Stomach (tissue), 9 donors: ENCODE results near the gene KCNN2. TPM values are rescaled to one million over a fixed set of nuclear protein-coding genes. Genes with fewer than 3 reads are reported as not detected.

ENCODE experiments used
- DNase-seq, 2 donors: peaks; one replicate each; pipeline versions ENCODE4 v3.0.0 to v3.0.0-alpha.2; 2013 to 2019
- H3K27ac ChIP-seq, 5 donors: fragments of 200-600 bp in 4 of 5; sonication (generic) in 4 of 5; one replicate each; pipeline ENCODE4 v1.5.1; 2013 to 2019; ENCODE audit warnings: mild to moderate bottlenecking in 1 of 5, moderate library complexity in 1 of 5
- H3K27me3 ChIP-seq, 3 donors: fragments of 200-600 bp; sonication (generic); one replicate each; pipeline ENCODE4 v1.5.1; 2017 to 2019; ENCODE audit warnings: mixed run types in 1 of 3
- H3K36me3 ChIP-seq, 4 donors: fragments of 200-600 bp; sonication (generic); 1 replicate in 3 of 4; 2 replicates in 1 of 4; pipeline ENCODE4 v1.5.1; 2016 to 2019
- H3K4me1 ChIP-seq, 4 donors: fragments of 200-600 bp; sonication (generic); one replicate each; pipeline ENCODE4 v1.5.1; 2016 to 2019
- H3K4me3 ChIP-seq, 4 donors: fragments of 200-600 bp; sonication (generic) in 3 of 4; one replicate each; pipeline ENCODE4 v1.5.1; 2016 to 2019; ENCODE audit warnings: mild to moderate bottlenecking in 1 of 4
- H3K9me3 ChIP-seq, 4 donors: fragments of 200-600 bp; sonication (generic); one replicate each; pipeline ENCODE4 v1.5.1; 2016 to 2019
- CTCF ChIP-seq, 7 experiments: fragments of 450-650 bp in 4 of 7; fragments of 200-600 bp in 3 of 7; sonication (generic) in 3 of 7; IDR thresholded peaks; one replicate each; pipeline ENCODE4 v1.5.1; 2016 to 2019; ENCODE audit warnings: antibody characterized with exemption in 7 of 7, control low read depth in 2 of 7, mild to moderate bottlenecking in 1 of 7
- EP300 ChIP-seq: sonication (generic); formaldehyde crosslinking; IDR thresholded peaks from one replicate; pipeline ENCODE4 v1.6.1; 2017; ENCODE audit warnings: antibody characterized with exemption
- POLR2A ChIP-seq, 4 donors: fragments of 450-650 bp; IDR thresholded peaks; one replicate each; pipeline ENCODE4 v1.6.1; 2016; ENCODE audit warnings: antibody characterized with exemption in 4 of 4, control low read depth in 2 of 4, mild to moderate bottlenecking in 1 of 4, moderate library complexity in 1 of 4
- POLR2AphosphoS5 ChIP-seq, 3 donors: sonication (generic); formaldehyde crosslinking; IDR thresholded peaks; one replicate each; pipeline ENCODE4 v1.6.1; 2016; ENCODE audit warnings: antibody characterized with exemption in 3 of 3
- WGBS, 5 donors: extraction: QIAGEN DNeasy Blood & Tissue Kit in 3 of 5; methylation state at CpG; one replicate each; pipeline versions ENCODE4 v1.1.5 to v1.1.7; 2013 to 2018; 5-methylcytosine and 5-hydroxymethylcytosine counted together
- intact Hi-C: fragments of 100-400 bp; cut with DNase I; formaldehyde crosslinking; loops from one replicate; pipeline ENCODE4 v1.15.1; 2023; ENCODE audit warnings: low total_unique reads
- polyA plus RNA-seq, 3 donors: library from polyadenylated mRNA; stranded (reverse); fragments of 200-250 nt; gene quantifications; one replicate each; pipeline ENCODE4 v1.2.3, GENCODE V29; 2013
- total RNA-seq, 5 donors: library from RNA; depleted of rRNA; stranded (reverse); fragments of >200 nt; gene quantifications; one replicate each; pipeline versions ENCODE4 v1.1.0 to v1.2.3, GENCODE V29; 2014 to 2016
- donor health status: healthy with polysubstance abuse.
- donor health status: Bipolar disorder and iron deficiency.
- donor health status: healthy.

Gene KCNN2
- total and polyA plus RNA-seq, 8 donors: 0.28 to 9.4 (median 0.90) TPM; not detected in 2

DNA sequence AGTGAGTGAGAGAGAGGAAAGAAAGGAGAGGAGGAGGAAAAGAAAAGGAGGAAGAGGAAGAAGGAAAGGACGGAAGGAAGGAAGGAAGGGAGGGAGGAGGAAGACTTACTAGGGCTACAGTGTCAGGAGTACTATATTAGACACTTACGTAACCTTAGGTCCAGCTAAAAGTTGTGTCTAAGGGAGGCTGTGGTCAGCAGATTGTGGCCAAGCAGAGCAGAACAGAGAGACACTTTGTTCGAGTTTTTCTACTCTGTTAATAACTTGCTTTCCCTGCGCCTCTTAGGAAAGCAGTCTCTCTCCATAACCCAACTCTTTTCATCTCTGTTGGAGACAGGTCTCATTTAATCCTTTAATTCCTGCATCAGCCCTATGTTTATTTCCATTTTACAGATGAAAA, 138.9 kb downstream of the KCNN2 start:
- H3K4me1 ChIP-seq: no peaks in the 10 kb centered on the region
- H3K36me3 ChIP-seq: peaks cover 0 to 4% (median 0%) of the 10 kb centered on the region in 4 donors
- no peaks in the 10 kb centered on the region for H3K9me3 ChIP-seq
- intact Hi-C loops: no loop called here
- no peak overlapping the region for H3K4me3 ChIP-seq
- TF ChIP-seq POLR2A (IDR thresholded peaks at IDR 0.05) (no peak), POLR2AphosphoS5 (IDR thresholded peaks at IDR 0.05) (no peak), EP300 (no peak), CTCF (IDR thresholded peaks at IDR 0.05) (no peak)
- WGBS, 5 donors: 79 to 86% (median 82%) methylated on average over 4 of the region's 4 CpGs
- H3K27ac ChIP-seq: no peak overlapping the region
- no peaks in the 10 kb centered on the region for H3K27me3 ChIP-seq
- DNase-seq: no peak

DNA sequence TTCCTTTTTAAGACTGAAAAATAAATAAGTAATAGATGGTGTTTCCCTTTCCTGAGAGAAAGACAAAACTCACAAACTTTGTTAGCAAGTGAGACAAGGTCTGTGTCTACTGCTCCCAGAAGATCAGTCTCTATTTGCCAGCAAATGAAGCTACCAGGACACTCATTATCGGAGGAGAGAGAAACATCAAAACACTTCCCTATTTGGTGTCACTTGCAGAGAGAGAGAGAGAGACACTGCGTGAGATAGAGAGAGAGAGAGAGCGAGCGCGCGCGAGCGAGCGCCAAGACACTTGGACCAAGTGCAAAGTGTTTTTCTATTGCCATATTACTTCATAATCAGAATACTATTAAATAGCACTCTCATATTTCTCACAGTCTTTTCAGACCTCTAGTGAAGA, 142.7 kb downstream of the KCNN2 start:
- no peak overlapping the region for H3K27ac ChIP-seq
- WGBS, 5 donors: 86 to 92% (median 89%) methylated on average over 9 of the region's 9 CpGs
- H3K27me3 ChIP-seq: no peaks in the 10 kb centered on the region
- no peak for TF ChIP-seq EP300
- TF ChIP-seq POLR2AphosphoS5 (IDR thresholded peaks at IDR 0.05): no peak
- H3K4me3 ChIP-seq: no peak overlapping the region
- intact Hi-C loops: no loop called here
- no peaks in the 10 kb centered on the region for H3K36me3 ChIP-seq
- no peaks in the 10 kb centered on the region for H3K9me3 ChIP-seq
- no peaks in the 10 kb centered on the region for H3K4me1 ChIP-seq
- no peak for DNase-seq

- Histone ChIP-seq H3K27ac (no peak overlapping the region), H3K36me3 (no peaks in the 10 kb centered on the region), H3K4me1 (peaks cover 0 to 3% (median 1%) of the 10 kb centered on the region in 4 donors), H3K9me3 (no peaks in the 10 kb centered on the region), H3K27me3 (no peaks in the 10 kb centered on the region), H3K4me3 (no peak overlapping the region)
- DNase-seq: no peak
- intact Hi-C loops: no loop called here
- TF ChIP-seq EP300: no peak
- TF ChIP-seq POLR2A (IDR thresholded peaks at IDR 0.05): no peak
- TF ChIP-seq POLR2AphosphoS5 (IDR thresholded peaks at IDR 0.05): no peak
- no peak for TF ChIP-seq CTCF (IDR thresholded peaks at IDR 0.05)
- 92 to 97% (median 95%) methylated on average over 1 of the region's 1 CpG for WGBS, 5 donors
Observed at GRCh38 chr5:114524221-114524620, 162.4 kb downstream of the KCNN2 start.

DNA sequence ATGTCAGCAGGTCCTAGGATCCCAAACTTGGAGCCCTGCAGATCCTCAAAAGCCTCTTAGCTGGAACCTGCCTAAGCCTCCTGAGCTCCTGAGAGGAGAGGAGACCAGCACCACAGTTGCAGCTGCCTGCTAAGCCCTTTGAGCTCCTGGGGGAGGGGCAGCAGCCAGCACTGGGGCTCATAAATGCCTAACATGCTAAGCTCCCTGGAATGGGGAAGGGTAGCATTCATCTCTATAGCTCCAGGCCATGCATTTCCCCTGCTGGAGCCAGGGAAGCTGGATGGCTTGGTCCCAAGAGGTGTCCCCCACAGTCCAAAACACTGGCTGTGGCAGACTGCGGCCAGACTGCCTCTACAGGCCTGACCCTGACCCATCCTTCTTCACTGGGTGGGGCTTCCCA, 182.7 kb downstream of the KCNN2 start:
- H3K36me3 ChIP-seq: no peaks in the 10 kb centered on the region
- TF ChIP-seq EP300 (no peak), POLR2A (IDR thresholded peaks at IDR 0.05) (no peak), CTCF (IDR thresholded peaks at IDR 0.05) (no peak), POLR2AphosphoS5 (IDR thresholded peaks at IDR 0.05) (no peak)
- no peaks in the 10 kb centered on the region for H3K27me3 ChIP-seq
- no peak for DNase-seq
- 17 to 92% (median 73%) methylated on average over 1 of the region's 1 CpG; no CpG with 5 or more reads in 1 of the 5 donors for WGBS, 5 donors
- no peaks in the 10 kb centered on the region for H3K9me3 ChIP-seq
- intact Hi-C loops: no loop called here
- H3K4me1 ChIP-seq: no peaks in the 10 kb centered on the region
- no peak overlapping the region for H3K4me3 ChIP-seq
- no peak overlapping the region for H3K27ac ChIP-seq
